ENCODE data around the gene SURF6.

The SURF6 gene

DNA sequence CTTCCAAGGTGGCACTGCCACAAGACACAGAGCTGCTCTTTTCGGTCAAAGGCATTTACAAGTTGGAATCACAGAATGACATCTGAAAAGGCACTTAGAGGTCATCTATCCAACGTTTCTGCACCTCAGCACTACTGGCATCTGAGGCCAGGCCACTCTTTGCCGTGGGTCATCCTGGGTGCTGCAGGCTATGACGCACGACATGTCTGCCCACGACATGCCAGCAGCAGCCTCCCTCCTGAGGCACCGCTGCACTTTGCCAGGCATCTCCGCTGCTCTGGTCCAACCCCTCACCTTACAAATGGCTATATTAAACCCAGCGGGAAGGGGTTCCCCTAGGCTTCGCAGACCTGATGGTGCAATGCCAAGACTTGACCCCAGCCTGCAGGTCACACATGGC, 31.8 kb upstream of the SURF6 start:
- DNase-seq: no peak

- DNase-seq: no peak
These were observed 31.2 kb upstream of the SURF6 start for GRCh38 chr9:133367221-133367620.

GRCh38 chr9:133366435-133366834, 30.4 kb upstream of the SURF6 start:
- DNase-seq: no peak

DNA sequence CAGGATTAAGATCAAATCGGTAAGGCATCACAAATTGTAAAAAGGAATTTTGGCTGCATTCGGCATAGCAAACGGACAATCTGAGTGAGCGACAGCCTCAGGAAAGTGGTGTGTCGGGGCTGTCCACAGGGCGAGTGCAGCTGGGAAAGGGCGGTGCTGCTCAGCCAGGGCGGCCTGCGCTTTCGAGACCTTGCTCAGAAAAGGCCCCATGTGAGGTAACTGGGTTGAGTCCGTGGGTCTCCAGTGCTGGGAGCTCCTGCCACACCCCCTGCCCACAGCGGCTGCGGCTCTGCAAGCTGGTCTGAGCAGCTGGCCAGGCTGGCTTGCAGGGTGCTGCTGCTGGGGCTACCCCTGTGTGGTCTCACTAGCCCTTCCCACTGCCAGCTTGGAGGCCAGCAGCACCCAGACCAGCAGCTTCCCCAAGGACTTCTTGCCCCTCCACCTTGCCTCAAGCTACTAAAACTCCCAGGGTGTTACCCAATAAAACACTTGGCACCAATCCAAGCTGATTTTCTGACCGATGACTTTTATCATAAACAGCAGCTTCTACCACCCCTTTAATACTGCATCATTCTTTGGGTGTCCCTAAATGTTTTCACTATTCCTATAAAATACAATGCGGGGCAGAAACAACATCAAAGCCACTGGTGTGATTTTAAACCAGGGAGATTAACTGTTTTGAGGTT, 26.5 kb upstream of the SURF6 start:
- DNase-seq: no peak

DNA sequence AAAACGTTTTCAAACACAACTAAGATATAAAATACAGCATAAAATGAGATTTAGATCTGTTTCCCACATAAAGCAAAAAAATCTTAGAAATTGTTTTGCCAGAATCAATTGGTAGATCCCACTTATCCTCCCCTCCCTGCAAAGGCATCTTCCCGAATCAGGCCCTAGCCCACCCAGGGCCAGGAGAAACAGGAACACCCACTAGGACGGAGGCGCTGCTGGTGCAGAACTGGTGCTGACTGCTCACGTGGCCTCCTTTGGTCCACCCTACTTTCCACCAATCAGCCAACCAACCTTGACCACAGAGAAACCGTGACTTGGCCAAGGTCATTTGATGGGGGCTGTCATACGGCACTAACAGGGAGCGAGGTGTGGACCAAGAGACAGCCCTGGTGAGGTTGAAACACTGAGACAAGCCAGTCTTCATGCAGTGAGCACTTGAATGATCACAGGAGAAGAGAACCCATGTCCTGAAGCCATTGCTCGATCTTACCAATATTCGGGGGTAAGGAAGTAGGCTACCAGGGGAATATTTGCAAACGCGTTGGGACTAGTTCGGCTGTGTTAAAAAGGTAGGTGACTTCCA, 25.6 kb upstream of the SURF6 start:
- DNase-seq: no peak

DNA sequence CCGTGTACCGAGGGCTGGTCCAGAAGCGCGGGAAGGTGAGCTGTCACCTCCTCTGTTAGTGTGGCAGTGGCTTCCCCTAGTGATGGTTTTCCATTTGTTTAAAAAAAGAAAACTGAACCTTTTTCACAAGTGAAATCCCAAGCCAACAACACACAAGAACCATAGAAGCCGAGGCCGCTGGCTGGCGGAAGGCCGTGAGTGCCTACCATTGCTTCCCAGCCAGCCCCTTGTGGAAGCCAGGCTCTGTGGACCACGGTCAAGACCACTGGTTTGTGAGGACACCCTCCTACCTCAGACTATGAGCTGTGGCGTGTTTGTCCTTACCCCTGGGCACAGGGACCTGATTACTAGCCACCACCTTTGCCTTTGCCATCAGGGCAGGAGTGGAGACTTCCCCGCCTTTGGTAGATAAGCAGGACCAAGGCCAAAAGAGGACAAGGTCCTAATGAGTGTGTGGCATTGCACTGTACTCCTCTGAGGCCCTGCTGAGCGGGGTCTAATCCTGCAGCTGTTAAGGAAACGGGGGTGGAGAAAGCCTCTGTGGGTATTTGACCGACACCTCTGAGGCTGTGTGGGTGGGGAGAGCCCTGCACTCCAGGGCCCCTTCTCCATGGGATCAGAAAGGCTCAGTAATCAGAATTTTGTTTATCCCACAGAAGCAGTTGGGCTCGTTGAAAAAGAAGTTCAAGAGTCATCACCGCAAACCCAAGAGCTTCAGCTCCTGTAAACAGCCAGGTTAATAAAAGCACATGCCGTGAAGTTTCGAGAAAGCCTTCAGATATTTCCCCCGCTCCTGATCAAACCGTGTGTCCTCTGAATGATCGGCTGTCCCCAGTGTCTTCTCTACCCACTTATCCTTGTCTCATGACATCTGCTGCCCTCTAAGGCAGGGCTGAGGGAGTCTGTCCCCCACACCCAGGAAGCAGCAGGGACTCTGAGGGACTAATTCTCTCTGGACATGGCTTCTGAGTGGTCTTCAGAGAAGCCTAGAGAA, 24.7 kb upstream of the SURF6 start:
- DNase-seq: no peak

- DNase-seq: no peak
These were observed 23.6 kb upstream of the SURF6 start for GRCh38 chr9:133359399-133360175.

DNA sequence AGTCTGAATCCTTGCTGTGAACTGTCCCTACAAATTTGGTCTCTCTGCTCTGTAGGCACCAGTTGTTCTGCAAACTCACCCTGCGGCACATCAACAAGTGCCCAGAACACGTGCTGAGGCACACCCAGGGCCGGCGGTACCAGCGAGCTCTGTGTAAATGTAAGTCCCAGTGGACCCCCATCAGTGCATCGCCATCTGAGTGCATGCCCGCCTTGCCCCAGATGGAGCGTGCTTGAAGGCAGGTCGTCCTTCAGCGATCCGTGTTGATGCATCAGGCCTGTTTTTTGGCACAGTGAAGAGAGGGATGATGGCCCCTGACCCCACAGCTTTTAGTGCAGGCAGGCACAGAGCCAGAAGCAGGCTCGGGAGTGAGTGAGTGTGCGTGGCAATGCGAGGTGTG, 21.7 kb upstream of the SURF6 start:
- DNase-seq: no peak

- peak; percentile 89 for DNase-seq
These were observed 20.6 kb upstream of the SURF6 start, which contains the start of the genes SURF1 and SURF2 for GRCh38 chr9:133356391-133357091. Gene SURF1, minus strand, starts transcription at chr9:133356487. Its CDS starts 34 bp downstream, at chr9:133356453. Gene SURF2, plus strand, starts transcription at chr9:133356550. Its CDS starts 43 bp downstream, at chr9:133356593.

DNA sequence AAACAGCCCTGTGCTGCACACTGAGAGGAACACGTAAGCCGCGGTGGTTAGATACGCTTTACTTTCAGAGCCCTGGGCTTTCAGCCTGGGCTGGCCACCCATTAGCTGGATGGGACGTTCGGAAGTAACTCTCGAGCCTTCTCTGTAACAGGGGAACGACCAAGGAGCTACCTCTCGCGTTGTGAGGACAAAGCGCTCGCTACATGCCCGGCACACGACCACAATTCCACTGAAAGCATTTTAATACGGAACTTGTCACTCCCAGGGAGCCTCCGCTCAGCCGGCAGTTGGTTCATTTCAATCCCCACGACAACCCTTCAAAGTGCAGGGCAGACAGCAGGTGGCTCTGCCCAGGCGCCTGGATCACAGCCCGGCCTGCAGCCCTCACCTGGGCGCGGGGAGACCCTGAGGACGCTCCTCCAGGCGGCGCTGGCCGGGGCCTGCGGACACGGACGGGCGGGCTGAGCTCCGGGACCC, 19.9 kb upstream of the SURF6 start:
- no peak for DNase-seq

- no peak for DNase-seq
These were observed 18.8 kb upstream of the SURF6 start for GRCh38 chr9:133354766-133355165.

GRCh38 chr9:133353548-133353947, 17.6 kb upstream of the SURF6 start:
- DNase-seq: no peak

DNA sequence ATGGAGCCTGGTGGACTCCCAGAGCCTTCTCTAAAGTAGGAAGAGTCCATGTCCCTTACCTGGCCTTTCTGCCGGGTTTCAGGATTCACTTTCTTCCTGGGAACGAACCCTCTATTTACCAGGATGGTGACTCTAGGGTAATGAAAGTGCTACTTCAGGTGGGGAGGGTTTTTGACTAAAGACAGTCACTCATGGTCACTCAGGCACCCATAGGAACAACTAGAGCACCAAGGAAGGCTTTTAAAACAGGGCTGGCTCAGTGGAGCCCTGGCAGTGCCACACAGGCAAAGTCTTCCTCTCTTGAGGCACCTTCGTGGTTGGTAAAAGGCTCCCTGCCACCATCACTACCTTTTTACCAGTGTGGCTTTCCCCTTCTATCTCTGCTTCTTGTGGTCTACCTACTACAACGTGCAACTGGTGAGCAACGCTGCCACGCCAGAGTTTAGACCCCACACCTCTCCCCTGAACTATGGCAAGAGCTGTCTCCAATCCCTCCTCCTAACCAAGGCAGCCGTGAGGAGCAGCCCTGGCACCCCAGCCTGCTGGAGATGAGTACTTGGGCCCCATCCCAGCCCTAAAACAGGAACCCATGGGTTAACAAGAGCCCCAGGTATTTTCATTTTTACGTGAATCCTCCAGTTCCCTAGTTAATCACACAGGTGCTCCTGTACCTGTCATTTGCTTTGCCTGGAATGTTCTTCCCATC, 16.8 kb upstream of the SURF6 start:
- DNase-seq: no peak

DNA sequence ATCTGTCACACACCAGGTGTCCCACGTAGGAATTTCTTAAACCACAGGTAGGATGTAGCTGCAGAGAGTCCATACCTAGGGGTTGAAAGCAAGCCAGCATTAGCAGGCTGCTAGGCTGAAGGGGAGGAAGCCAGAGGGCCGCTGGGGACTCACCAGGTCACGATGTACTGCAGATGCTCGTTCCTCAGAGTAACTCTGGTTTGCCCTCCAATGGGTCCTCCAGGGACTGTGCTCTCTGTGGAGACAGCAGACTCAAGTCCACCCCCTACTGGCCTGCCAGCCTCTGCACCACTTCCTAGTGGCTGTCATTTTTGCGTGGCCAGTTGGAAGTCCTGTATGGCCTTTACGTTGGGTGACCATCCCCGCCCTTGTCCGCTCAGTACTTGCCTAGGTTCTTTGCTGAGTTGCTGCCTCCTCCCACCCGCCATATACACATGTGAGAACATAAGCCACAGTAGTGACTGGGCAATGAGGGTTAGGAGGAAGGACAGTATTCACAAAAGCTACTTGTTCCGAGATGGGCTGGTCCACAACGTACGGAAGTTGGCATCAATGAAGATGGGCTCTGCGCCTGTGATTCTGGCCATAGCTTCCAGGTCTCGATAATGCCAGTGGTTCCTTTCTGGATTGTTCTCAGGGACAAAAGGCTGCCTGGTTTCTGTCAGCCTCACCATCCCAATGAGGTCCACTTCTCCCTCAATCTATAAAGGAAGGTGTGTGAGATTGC, 16.1 kb upstream of the SURF6 start:
- DNase-seq: no peak

GRCh38 chr9:133351526-133351907, 15.5 kb upstream of the SURF6 start:
- no peak for DNase-seq

- DNase-seq: no peak
These were observed 14.1 kb upstream of the SURF6 start for GRCh38 chr9:133349965-133350616.

GRCh38 chr9:133348718-133349573, 13.0 kb upstream of the SURF6 start:
- DNase-seq: no peak

- DNase-seq: peak; percentile 84
These were observed 12.2 kb upstream of the SURF6 start, which contains the start of the genes MED22 and RPL7A for GRCh38 chr9:133347985-133348717. Gene MED22, minus strand, starts transcription at chr9:133348131. Its CDS starts 1,469 bp downstream, at chr9:133346662. Gene RPL7A, plus strand, starts transcription at chr9:133348218. Its CDS starts 26 bp downstream, at chr9:133348244.
